Duodenal mucosa (tissue), 2 donors: ENCODE measurements around the gene KCNMA1.
A peak's percentile ranks its signal among the peaks of the same experiment; 100 is the strongest.

Experiments
- H3K27ac ChIP-seq: one replicate; pipeline ENCODE4 v1.7.0; 2013; ENCODE audit warnings: low read depth, low read length
- H3K27me3 ChIP-seq, 2 donors: one replicate each; pipeline ENCODE4 v1.7.0; 2013; ENCODE audit warnings: low read length in 2 of 2, control low read depth in 1 of 2; ENCODE audit not compliant: insufficient read depth in 2 of 2, control insufficient read depth in 1 of 2
- H3K36me3 ChIP-seq, 2 donors: one replicate each; pipeline ENCODE4 v1.7.0; 2013; ENCODE audit warnings: low read length in 2 of 2, control low read depth in 1 of 2; ENCODE audit not compliant: insufficient read depth in 2 of 2, control insufficient read depth in 1 of 2
- H3K4me1 ChIP-seq, 2 donors: one replicate each; pipeline ENCODE4 v1.7.0; 2013; ENCODE audit warnings: low read length in 2 of 2, control low read depth in 1 of 2; ENCODE audit not compliant: insufficient read depth in 2 of 2, control insufficient read depth in 1 of 2
- H3K4me3 ChIP-seq, 2 donors: one replicate each; pipeline ENCODE4 v1.7.0; 2013; ENCODE audit warnings: low read length in 2 of 2, low read depth in 1 of 2
- H3K9ac ChIP-seq, 2 donors: one replicate each; pipeline ENCODE4 v1.7.0; 2013; ENCODE audit warnings: low read length in 2 of 2, low read depth in 1 of 2
- H3K9me3 ChIP-seq, 2 donors: one replicate each; pipeline ENCODE4 v1.7.0; 2013; ENCODE audit warnings: low read length in 2 of 2, control low read depth in 1 of 2; ENCODE audit not compliant: control insufficient read depth in 1 of 2

KCNMA1 gene

GRCh38 chr10:77173615-77174461 is 463.8 kb downstream of the KCNMA1 start:
- no peaks in the 10 kb centered on the region for H3K36me3 ChIP-seq
- no peak overlapping the region for H3K4me3 ChIP-seq
- H3K27me3 ChIP-seq: no peaks in the 10 kb centered on the region
- no peak overlapping the region for H3K9ac ChIP-seq
- no peaks in the 10 kb centered on the region for H3K9me3 ChIP-seq
- H3K27ac ChIP-seq: no peak overlapping the region
- no peaks in the 10 kb centered on the region for H3K4me1 ChIP-seq

GRCh38 chr10:77172086-77172485 is 465.5 kb downstream of the KCNMA1 start:
- Histone ChIP-seq H3K9ac (no peak overlapping the region), H3K36me3 (no peaks in the 10 kb centered on the region), H3K27me3 (no peaks in the 10 kb centered on the region), H3K4me1 (no peaks in the 10 kb centered on the region), H3K27ac (no peak overlapping the region), H3K9me3 (no peaks in the 10 kb centered on the region), H3K4me3 (no peak overlapping the region)

- H3K4me1 ChIP-seq: peaks cover 0 to 3% of the 10 kb centered on the region in 2 donors
- H3K27ac ChIP-seq: no peak overlapping the region
- H3K9ac ChIP-seq: no peak overlapping the region
- H3K4me3 ChIP-seq: no peak overlapping the region
- no peaks in the 10 kb centered on the region for H3K27me3 ChIP-seq
- no peaks in the 10 kb centered on the region for H3K36me3 ChIP-seq
- no peaks in the 10 kb centered on the region for H3K9me3 ChIP-seq
Measured at GRCh38 chr10:77168861-77169260, 468.7 kb downstream of the KCNMA1 start.

GRCh38 chr10:77168161-77168560 is 469.4 kb downstream of the KCNMA1 start:
- Histone ChIP-seq H3K4me3 (no peak overlapping the region), H3K36me3 (no peaks in the 10 kb centered on the region), H3K9me3 (no peaks in the 10 kb centered on the region), H3K27me3 (no peaks in the 10 kb centered on the region), H3K4me1 (peaks cover 0 to 3% of the 10 kb centered on the region in 2 donors), H3K27ac (no peak overlapping the region), H3K9ac (no peak overlapping the region)

- H3K27ac ChIP-seq: no peak overlapping the region
- H3K4me3 ChIP-seq: peak overlapping the region; percentile 7 to 37
- peaks cover 0 to 5% of the 10 kb centered on the region in 2 donors for H3K4me1 ChIP-seq
- no peaks in the 10 kb centered on the region for H3K36me3 ChIP-seq
- H3K9me3 ChIP-seq: no peaks in the 10 kb centered on the region
- H3K9ac ChIP-seq: peak overlapping the region in 1 of 2 donors; percentile 35
- H3K27me3 ChIP-seq: no peaks in the 10 kb centered on the region
Measured at GRCh38 chr10:77165445-77166208, 472.0 kb downstream of the KCNMA1 start.

- Histone ChIP-seq H3K27me3 (no peaks in the 10 kb centered on the region), H3K9ac (no peak overlapping the region), H3K4me1 (peaks cover 0 to 11% of the 10 kb centered on the region in 2 donors), H3K27ac (no peak overlapping the region), H3K9me3 (no peaks in the 10 kb centered on the region), H3K36me3 (no peaks in the 10 kb centered on the region), H3K4me3 (no peak overlapping the region)
Measured at GRCh38 chr10:77164616-77165311, 472.8 kb downstream of the KCNMA1 start.

- H3K27ac ChIP-seq: no peak overlapping the region
- no peaks in the 10 kb centered on the region for H3K9me3 ChIP-seq
- H3K27me3 ChIP-seq: no peaks in the 10 kb centered on the region
Measured at GRCh38 chr10:77163670-77164348, 473.8 kb downstream of the KCNMA1 start.

GRCh38 chr10:77162697-77163096 is 474.9 kb downstream of the KCNMA1 start:
- Histone ChIP-seq H3K4me3 (no peak overlapping the region), H3K9ac (no peak overlapping the region), H3K9me3 (no peaks in the 10 kb centered on the region), H3K4me1 (peaks cover 3 to 13% of the 10 kb centered on the region in 2 donors), H3K27ac (no peak overlapping the region), H3K36me3 (no peaks in the 10 kb centered on the region), H3K27me3 (no peaks in the 10 kb centered on the region)

More at GRCh38 chr10:77163670-77164348, 473.8 kb downstream of the KCNMA1 start:
- Histone ChIP-seq H3K9ac (no peak overlapping the region), H3K4me3 (no peak overlapping the region), H3K36me3 (no peaks in the 10 kb centered on the region), H3K4me1 (peaks cover 0 to 11% of the 10 kb centered on the region in 2 donors)

- H3K27me3 ChIP-seq: no peaks in the 10 kb centered on the region
- no peak overlapping the region for H3K4me3 ChIP-seq
- H3K36me3 ChIP-seq: no peaks in the 10 kb centered on the region
- peaks cover 13 to 16% of the 10 kb centered on the region in 2 donors for H3K4me1 ChIP-seq
- no peaks in the 10 kb centered on the region for H3K9me3 ChIP-seq
- H3K9ac ChIP-seq: no peak overlapping the region
- no peak overlapping the region for H3K27ac ChIP-seq
Measured at GRCh38 chr10:77160679-77161078, 476.9 kb downstream of the KCNMA1 start.
